ENCODE results near the gene SLC35F1. TPM values are rescaled to one million over a fixed set of nuclear protein-coding genes. Genes with fewer than 3 reads are reported as not detected.

SLC35F1 gene
- total RNA-seq, 1 experiment from 2014 or later, result not detected

- no peaks in the 10 kb centered on the region for H3K9me2 ChIP-seq (ENCODE audit: insufficient read depth)
- H3K79me2 ChIP-seq (ENCODE audit: low read depth), result no peaks in the 10 kb centered on the region
- no peak for TF ChIP-seq EZH2 (IDR thresholded peaks at IDR 0.05; ENCODE audit: low read depth)
- no peak for TF ChIP-seq CTCF (conservative IDR thresholded peaks at IDR 0.05)
- H3K27me3 ChIP-seq (ENCODE audit: insufficient read depth, low read depth), result no peaks in the 10 kb centered on the region
- ChIA-PET CTCF (no interaction called here), POLR2A (ENCODE audit: unreplicated experiment) (no interaction called here)
- H3K27ac ChIP-seq, result no peak overlapping the region
- no peak overlapping the region for H3K4me2 ChIP-seq
- H3F3A ChIP-seq (ENCODE audit: insufficient read depth, low read depth), result no peaks in the 10 kb centered on the region
- intact Hi-C loops (cut with micrococcal nuclease; ENCODE audit: unreplicated experiment), result no loop called here
- H3K9me3 ChIP-seq (ENCODE audit: insufficient read depth, low read depth), result no peaks in the 10 kb centered on the region
- no peaks in the 10 kb centered on the region for H3K4me1 ChIP-seq (replicated peaks; ENCODE audit: insufficient read depth)
- H2AFZ ChIP-seq, result no peak overlapping the region
- no peaks in the 10 kb centered on the region for H3K36me3 ChIP-seq (ENCODE audit: low read depth)
- no peak for DNase-seq
- no peak overlapping the region for H3K4me3 ChIP-seq
- BruUV-seq (replicated peaks), result no TSS peak
- H4K20me1 ChIP-seq (ENCODE audit: insufficient read depth), result no peaks in the 10 kb centered on the region
These were observed 147.0 kb downstream of the SLC35F1 start for GRCh38 chr6:118054082-118054481.

- H2AFZ ChIP-seq, result no peak overlapping the region
- no TSS peak for BruUV-seq (replicated peaks)
- no peak for DNase-seq
- no peaks in the 10 kb centered on the region for H3K36me3 ChIP-seq (ENCODE audit: low read depth)
- no peaks in the 10 kb centered on the region for H4K20me1 ChIP-seq (ENCODE audit: insufficient read depth)
- no peaks in the 10 kb centered on the region for H3K79me2 ChIP-seq (ENCODE audit: low read depth)
- ChIA-PET POLR2A (ENCODE audit: unreplicated experiment) (no interaction called here), CTCF (no interaction called here)
- intact Hi-C loops (cut with micrococcal nuclease; ENCODE audit: unreplicated experiment), result no loop called here
- no peaks in the 10 kb centered on the region for H3K4me1 ChIP-seq (replicated peaks; ENCODE audit: insufficient read depth)
- no peak overlapping the region for H3K27ac ChIP-seq
- no peak overlapping the region for H3K4me2 ChIP-seq
- H3K9me2 ChIP-seq (ENCODE audit: insufficient read depth), result no peaks in the 10 kb centered on the region
- H3K27me3 ChIP-seq (ENCODE audit: insufficient read depth, low read depth), result no peaks in the 10 kb centered on the region
- H3F3A ChIP-seq (ENCODE audit: insufficient read depth, low read depth), result no peaks in the 10 kb centered on the region
- no peak for TF ChIP-seq EZH2 (IDR thresholded peaks at IDR 0.05; ENCODE audit: low read depth)
- TF ChIP-seq CTCF (conservative IDR thresholded peaks at IDR 0.05), result no peak
- no peak overlapping the region for H3K4me3 ChIP-seq
- H3K9me3 ChIP-seq (ENCODE audit: insufficient read depth, low read depth), result no peaks in the 10 kb centered on the region
These were observed 154.6 kb downstream of the SLC35F1 start for GRCh38 chr6:118061666-118062065.

- Histone ChIP-seq H3K36me3 (ENCODE audit: low read depth) (no peaks in the 10 kb centered on the region), H4K20me1 (ENCODE audit: insufficient read depth) (no peaks in the 10 kb centered on the region; the same call in 1 of the 2 replicates), H3K27me3 (ENCODE audit: insufficient read depth, low read depth) (no peaks in the 10 kb centered on the region), H3F3A (ENCODE audit: insufficient read depth, low read depth) (no peaks in the 10 kb centered on the region), H2AFZ (no peak overlapping the region), H3K4me3 (no peak overlapping the region), H3K4me2 (no peak overlapping the region), H3K79me2 (ENCODE audit: low read depth) (no peaks in the 10 kb centered on the region), H3K9me3 (ENCODE audit: insufficient read depth, low read depth) (no peaks in the 10 kb centered on the region), H3K27ac (no peak overlapping the region), H3K9me2 (ENCODE audit: insufficient read depth) (no peaks in the 10 kb centered on the region), H3K4me1 (replicated peaks; ENCODE audit: insufficient read depth) (no peaks in the 10 kb centered on the region)
- ChIA-PET POLR2A (ENCODE audit: unreplicated experiment) (no interaction called here), CTCF (no interaction called here)
- TF ChIP-seq EZH2 (IDR thresholded peaks at IDR 0.05; ENCODE audit: low read depth) (no peak), CTCF (conservative IDR thresholded peaks at IDR 0.05) (no peak)
- BruUV-seq (replicated peaks), result no TSS peak
- intact Hi-C loops (cut with micrococcal nuclease; ENCODE audit: unreplicated experiment), result no loop called here
- DNase-seq, result no peak
These were observed 173.5 kb downstream of the SLC35F1 start for GRCh38 chr6:118080547-118080946.

Data from PC-9 (cell line).